GM19193 (cell line): ENCODE measurements around the gene GALNT10.

Source experiments
- POLR2A ChIP-seq: IDR thresholded peaks from 4 replicates; pipeline ENCODE4 v1.6.1; 2011; ENCODE audit not compliant: insufficient read depth, insufficient read length; ENCODE audit errors: extremely low read depth

The GALNT10 gene

GRCh38 chr5:154459015-154459414 is 268.5 kb downstream of the GALNT10 start:
- TF ChIP-seq POLR2A, result no peak

GRCh38 chr5:154460172-154460571 is 269.6 kb downstream of the GALNT10 start:
- no peak for TF ChIP-seq POLR2A

- TF ChIP-seq POLR2A, result no peak
Measured at GRCh38 chr5:154461531-154461930, 271.0 kb downstream of the GALNT10 start.

- no peak for TF ChIP-seq POLR2A
Measured at GRCh38 chr5:154464438-154464837, 273.9 kb downstream of the GALNT10 start.

GRCh38 chr5:154465169-154465568 is 274.6 kb downstream of the GALNT10 start:
- TF ChIP-seq POLR2A, result no peak

- TF ChIP-seq POLR2A, result no peak
Measured at GRCh38 chr5:154466147-154466546, 275.6 kb downstream of the GALNT10 start.

- TF ChIP-seq POLR2A, result no peak
Measured at GRCh38 chr5:154466671-154467070, 276.1 kb downstream of the GALNT10 start.

GRCh38 chr5:154467655-154468354 is 277.3 kb downstream of the GALNT10 start:
- no peak for TF ChIP-seq POLR2A

GRCh38 chr5:154470137-154470536 is 279.6 kb downstream of the GALNT10 start:
- TF ChIP-seq POLR2A, result no peak
